Measurements from ENCODE around the gene SLC7A5.
A peak's percentile ranks its signal among the peaks of the same experiment; 100 is the strongest.
"Not testable (repeated sequence)": the region's sequence is repeated elsewhere in the genome, so short reads cannot be mapped to it uniquely, and the experiment has no call there.

SLC7A5 gene

GRCh38 chr16:87819983-87820382 lies 49.3 kb downstream of the SLC7A5 start:
- Histone ChIP-seq H3K9me3 (ENCODE audit: insufficient read depth, low read depth, low read length) (peaks cover 15% of the 10 kb centered on the region), H3K4me3 (ENCODE audit: low read length) (no peak overlapping the region), H3K27me3 (ENCODE audit: insufficient read depth, low read length) (no peaks in the 10 kb centered on the region), H3K36me3 (ENCODE audit: insufficient read depth, low read length) (no peaks in the 10 kb centered on the region), H3K4me1 (ENCODE audit: insufficient read depth, low read length) (peaks cover 32% of the 10 kb centered on the region), H3K27ac (ENCODE audit: low read depth, low read length) (peak overlapping the region; percentile 73; the same call in 1 of the 2 replicates), H3K9ac (ENCODE audit: low read depth, low read length) (no peak overlapping the region)
- 82% methylated on average over 17 of the region's 17 CpGs for WGBS

- no peak overlapping the region for H3K9ac ChIP-seq (ENCODE audit: low read depth, low read length)
- peaks cover 27% of the 10 kb centered on the region for H3K4me1 ChIP-seq (ENCODE audit: insufficient read depth, low read length)
These were observed 50.0 kb downstream of the SLC7A5 start for GRCh38 chr16:87819282-87819681.

GRCh38 chr16:87818533-87819161 lies 50.7 kb downstream of the SLC7A5 start:
- Histone ChIP-seq H3K27ac (ENCODE audit: low read depth, low read length) (no peak overlapping the region), H3K36me3 (ENCODE audit: insufficient read depth, low read length) (no peaks in the 10 kb centered on the region), H3K4me3 (ENCODE audit: low read length) (no peak overlapping the region), H3K9me3 (ENCODE audit: insufficient read depth, low read depth, low read length) (peaks cover 15% of the 10 kb centered on the region), H3K4me1 (ENCODE audit: insufficient read depth, low read length) (peaks cover 24% of the 10 kb centered on the region), H3K27me3 (ENCODE audit: insufficient read depth, low read length) (no peaks in the 10 kb centered on the region), H3K9ac (ENCODE audit: low read depth, low read length) (no peak overlapping the region)
- 93% methylated on average over 16 of the region's 16 CpGs for WGBS

More at GRCh38 chr16:87819282-87819681, 50.0 kb downstream of the SLC7A5 start:
- Histone ChIP-seq H3K9me3 (ENCODE audit: insufficient read depth, low read depth, low read length) (peaks cover 15% of the 10 kb centered on the region), H3K36me3 (ENCODE audit: insufficient read depth, low read length) (no peaks in the 10 kb centered on the region), H3K27me3 (ENCODE audit: insufficient read depth, low read length) (no peaks in the 10 kb centered on the region), H3K27ac (ENCODE audit: low read depth, low read length) (no peak overlapping the region), H3K4me3 (ENCODE audit: low read length) (no peak overlapping the region)
- 91% methylated on average over 15 of the region's 15 CpGs for WGBS

- Histone ChIP-seq H3K4me1 (ENCODE audit: insufficient read depth, low read length) (peaks cover 17% of the 10 kb centered on the region), H3K4me3 (ENCODE audit: low read length) (no peak overlapping the region), H3K27ac (ENCODE audit: low read depth, low read length) (no peak overlapping the region), H3K9ac (ENCODE audit: low read depth, low read length) (no peak overlapping the region), H3K9me3 (ENCODE audit: insufficient read depth, low read depth, low read length) (peaks cover 15% of the 10 kb centered on the region), H3K27me3 (ENCODE audit: insufficient read depth, low read length) (no peaks in the 10 kb centered on the region), H3K36me3 (ENCODE audit: insufficient read depth, low read length) (no peaks in the 10 kb centered on the region)
- WGBS: 95% methylated on average over 8 of the region's 8 CpGs
These were observed 51.4 kb downstream of the SLC7A5 start for GRCh38 chr16:87817910-87818309.

- not testable (repeated sequence) for H3K36me3 ChIP-seq (ENCODE audit: insufficient read depth, low read length); H3K4me3 ChIP-seq (ENCODE audit: low read length); H3K27me3 ChIP-seq (ENCODE audit: insufficient read depth, low read length); H3K9ac ChIP-seq (ENCODE audit: low read depth, low read length); H3K27ac ChIP-seq (ENCODE audit: low read depth, low read length)
- peaks cover 12% of the 10 kb centered on the region for H3K4me1 ChIP-seq (ENCODE audit: insufficient read depth, low read length)
- 94% methylated on average over 7 of the region's 7 CpGs for WGBS
- peaks cover 15% of the 10 kb centered on the region for H3K9me3 ChIP-seq (ENCODE audit: insufficient read depth, low read depth, low read length)
These were observed 51.9 kb downstream of the SLC7A5 start for GRCh38 chr16:87817370-87817769.

- no peak overlapping the region for H3K4me3 ChIP-seq (ENCODE audit: low read length)
- H3K4me1 ChIP-seq (ENCODE audit: insufficient read depth, low read length): peaks cover 7% of the 10 kb centered on the region; the same call in 1 of the 2 replicates
- WGBS: 92% methylated on average over 11 of the region's 11 CpGs
- no peaks in the 10 kb centered on the region for H3K27me3 ChIP-seq (ENCODE audit: insufficient read depth, low read length)
- no peaks in the 10 kb centered on the region for H3K36me3 ChIP-seq (ENCODE audit: insufficient read depth, low read length)
- peaks cover 15% of the 10 kb centered on the region for H3K9me3 ChIP-seq (ENCODE audit: insufficient read depth, low read depth, low read length)
- no peak overlapping the region for H3K27ac ChIP-seq (ENCODE audit: low read depth, low read length)
- H3K9ac ChIP-seq (ENCODE audit: low read depth, low read length): no peak overlapping the region
These were observed 52.7 kb downstream of the SLC7A5 start for GRCh38 chr16:87816507-87817100.

- H3K36me3 ChIP-seq (ENCODE audit: insufficient read depth, low read length): no peaks in the 10 kb centered on the region
- H3K4me1 ChIP-seq (ENCODE audit: insufficient read depth, low read length): peaks cover 7% of the 10 kb centered on the region; the same call in 1 of the 2 replicates
- H3K9me3 ChIP-seq (ENCODE audit: insufficient read depth, low read depth, low read length): peaks cover 15% of the 10 kb centered on the region
- H3K4me3 ChIP-seq (ENCODE audit: low read length): no peak overlapping the region
- H3K9ac ChIP-seq (ENCODE audit: low read depth, low read length): no peak overlapping the region
- WGBS: 90% methylated on average over 5 of the region's 5 CpGs
- H3K27ac ChIP-seq (ENCODE audit: low read depth, low read length): no peak overlapping the region
- H3K27me3 ChIP-seq (ENCODE audit: insufficient read depth, low read length): no peaks in the 10 kb centered on the region
These were observed 53.7 kb downstream of the SLC7A5 start for GRCh38 chr16:87815567-87815966.

GRCh38 chr16:87812200-87812656 lies 57.1 kb downstream of the SLC7A5 start:
- Histone ChIP-seq H3K4me1 (ENCODE audit: insufficient read depth, low read length) (no peaks in the 10 kb centered on the region), H3K36me3 (ENCODE audit: insufficient read depth, low read length) (no peaks in the 10 kb centered on the region), H3K9ac (ENCODE audit: low read depth, low read length) (no peak overlapping the region), H3K27me3 (ENCODE audit: insufficient read depth, low read length) (no peaks in the 10 kb centered on the region), H3K27ac (ENCODE audit: low read depth, low read length) (no peak overlapping the region), H3K9me3 (ENCODE audit: insufficient read depth, low read depth, low read length) (peaks cover 7% of the 10 kb centered on the region; the same call in 1 of the 2 replicates), H3K4me3 (ENCODE audit: low read length) (no peak overlapping the region)
- WGBS: 72% methylated on average over 10 of the region's 10 CpGs

DNA sequence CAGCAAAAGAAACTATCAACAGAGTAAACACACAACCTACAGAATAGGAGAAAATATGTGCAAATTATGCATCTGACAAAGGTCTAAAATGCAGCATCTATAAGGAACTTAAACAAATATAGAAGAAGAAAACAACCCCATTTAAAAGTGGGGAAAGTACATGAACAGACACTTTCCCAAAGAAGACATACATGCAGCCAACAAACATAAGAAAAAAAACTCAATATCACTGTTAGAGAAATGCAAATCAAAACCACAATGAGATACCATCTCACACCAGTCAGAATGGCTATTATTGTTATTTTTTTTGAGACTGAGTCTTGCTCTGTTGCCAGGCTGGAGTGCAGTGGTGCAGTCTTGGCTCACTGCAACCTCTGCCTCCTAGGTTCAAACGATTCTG lies 57.9 kb downstream of the SLC7A5 start:
- H3K36me3 ChIP-seq (ENCODE audit: insufficient read depth, low read length); H3K4me1 ChIP-seq (ENCODE audit: insufficient read depth, low read length); H3K9ac ChIP-seq (ENCODE audit: low read depth, low read length); H3K9me3 ChIP-seq (ENCODE audit: insufficient read depth, low read depth, low read length); H3K27ac ChIP-seq (ENCODE audit: low read depth, low read length); H3K27me3 ChIP-seq (ENCODE audit: insufficient read depth, low read length); H3K4me3 ChIP-seq (ENCODE audit: low read length): not testable (repeated sequence)
- 93% methylated on average over 1 of the region's 1 CpG for WGBS

DNA sequence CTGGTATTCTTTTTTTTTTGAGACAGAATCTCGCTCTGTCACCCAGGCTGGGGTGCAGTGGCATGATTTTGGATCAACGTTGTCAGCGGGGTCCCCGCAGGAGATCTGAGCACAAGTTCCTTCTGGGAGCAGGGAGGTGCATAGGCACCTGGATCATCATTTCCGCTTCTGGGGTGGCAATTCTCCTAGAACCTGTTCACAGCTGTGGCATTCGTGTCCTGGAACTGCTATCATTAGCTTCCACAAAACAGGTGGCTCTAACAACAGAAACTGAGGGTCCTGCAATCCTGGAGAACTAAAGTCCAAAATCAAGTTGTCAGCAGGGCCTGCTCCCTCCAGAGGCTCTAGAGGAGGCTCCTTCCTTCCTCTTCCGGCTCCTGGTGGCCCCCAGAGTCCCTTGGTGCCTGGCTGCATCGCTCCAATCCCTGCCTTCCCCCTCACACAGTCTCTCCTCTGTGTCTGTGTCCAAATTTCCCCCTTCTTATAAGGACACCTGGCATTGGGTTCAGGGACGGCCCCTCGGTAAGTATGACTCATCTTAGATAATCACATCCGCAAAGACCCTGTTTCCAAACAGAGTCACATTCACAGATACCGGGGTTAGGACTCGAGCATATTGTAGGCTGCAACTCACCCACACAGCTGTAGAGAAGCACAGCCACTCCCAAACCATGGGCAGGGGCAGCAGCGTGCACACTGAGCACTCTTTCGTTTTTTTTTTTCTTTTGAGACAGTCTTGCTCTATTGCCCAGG lies 60.0 kb downstream of the SLC7A5 start:
- no peaks in the 10 kb centered on the region for H3K9me3 ChIP-seq (ENCODE audit: insufficient read depth, low read depth, low read length)
- H3K4me1 ChIP-seq (ENCODE audit: insufficient read depth, low read length): peaks cover 7% of the 10 kb centered on the region
- 79% methylated on average over 15 of the region's 15 CpGs for WGBS
- no peak overlapping the region for H3K4me3 ChIP-seq (ENCODE audit: low read length)
- no peaks in the 10 kb centered on the region for H3K36me3 ChIP-seq (ENCODE audit: insufficient read depth, low read length)
- no peak overlapping the region for H3K27ac ChIP-seq (ENCODE audit: low read depth, low read length)
- H3K27me3 ChIP-seq (ENCODE audit: insufficient read depth, low read length): no peaks in the 10 kb centered on the region
- no peak overlapping the region for H3K9ac ChIP-seq (ENCODE audit: low read depth, low read length)

DNA sequence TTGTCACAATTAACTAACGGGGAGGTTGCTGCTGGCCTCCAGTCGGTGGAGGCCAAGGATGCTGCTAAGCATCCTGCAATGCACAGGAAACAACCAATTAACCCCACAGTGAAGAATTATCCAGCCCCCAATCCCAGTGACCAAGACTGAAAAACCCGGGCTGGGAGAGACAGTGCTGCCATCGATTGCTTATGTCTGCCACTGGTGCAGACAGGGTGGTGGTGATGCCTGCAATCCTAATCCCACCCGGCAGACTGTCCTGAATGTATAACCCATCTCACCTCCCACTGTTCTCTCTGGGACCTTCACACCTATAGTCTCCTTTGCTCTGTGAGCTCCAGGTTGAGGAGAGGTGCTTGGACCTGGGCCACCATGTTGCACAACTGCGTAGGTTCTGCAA lies 61.2 kb downstream of the SLC7A5 start:
- H3K4me1 ChIP-seq (ENCODE audit: insufficient read depth, low read length): peaks cover 7% of the 10 kb centered on the region
- no peak overlapping the region for H3K27ac ChIP-seq (ENCODE audit: low read depth, low read length)
- H3K9me3 ChIP-seq (ENCODE audit: insufficient read depth, low read depth, low read length): no peaks in the 10 kb centered on the region
- H3K36me3 ChIP-seq (ENCODE audit: insufficient read depth, low read length): no peaks in the 10 kb centered on the region
- whole genome bisulfite sequencing: 92% methylated on average over 6 of the region's 6 CpGs
- H3K27me3 ChIP-seq (ENCODE audit: insufficient read depth, low read length): no peaks in the 10 kb centered on the region
- H3K4me3 ChIP-seq (ENCODE audit: low read length): no peak overlapping the region
- H3K9ac ChIP-seq (ENCODE audit: low read depth, low read length): no peak overlapping the region
